DOHH2 (cell line): ENCODE results near the gene RASL12.

ENCODE experiments used
- H3F3A ChIP-seq: fragments of 200-600 bp; sonication (generic), shearing (Covaris generic); 2 replicates; pipeline ENCODE4 v1.6.0; 2016; ENCODE audit warnings: antibody characterized with exemption, mild to moderate bottlenecking; ENCODE audit not compliant: control insufficient read depth, insufficient read depth
- H3K27ac ChIP-seq: fragments of 200-600 bp; sonication (generic); 2 replicates; pipeline ENCODE4 v1.5.1; 2014; ENCODE audit warnings: low read depth, mild to moderate bottlenecking, low read length, moderate library complexity
- H3K27me3 ChIP-seq: fragments of 200-600 bp; sonication (generic); 2 replicates; pipeline ENCODE4 v1.6.1; 2014; ENCODE audit warnings: mild to moderate bottlenecking, low read length, mixed read lengths; ENCODE audit not compliant: control insufficient read depth
- H3K36me3 ChIP-seq: fragments of 200-600 bp; sonication (generic); 2 replicates; pipeline ENCODE4 v1.6.1; 2014; ENCODE audit warnings: mild to moderate bottlenecking, low read length, moderate library complexity, mixed read lengths; ENCODE audit not compliant: control insufficient read depth
- H3K4me1 ChIP-seq: fragments of 200-600 bp; sonication (generic); 2 replicates; pipeline ENCODE4 v1.6.1; 2014; ENCODE audit warnings: mild to moderate bottlenecking, low read length, mixed read lengths; ENCODE audit not compliant: control insufficient read depth
- H3K4me2 ChIP-seq: fragments of 200-600 bp; sonication (generic); 2 replicates; pipeline ENCODE4 v1.6.0; 2014; ENCODE audit warnings: mild to moderate bottlenecking, low read length, moderate library complexity
- H3K4me3 ChIP-seq: fragments of 200-600 bp; sonication (generic); 2 replicates; pipeline ENCODE4 v1.5.1; 2014; ENCODE audit warnings: mild to moderate bottlenecking, low read length, mixed read lengths
- H3K79me2 ChIP-seq: fragments of 200-600 bp; sonication (generic); 2 replicates; pipeline ENCODE4 v1.6.1; 2014; ENCODE audit warnings: mild to moderate bottlenecking, low read length, mixed read lengths; ENCODE audit not compliant: control insufficient read depth
- H3K9me2 ChIP-seq: fragments of 200-600 bp; sonication (generic); replicated peaks from 2 replicates; pipeline ENCODE4 v1.6.1; 2014; ENCODE audit warnings: mild to moderate bottlenecking, low read length, mixed read lengths; ENCODE audit not compliant: control insufficient read depth
- H3K9me3 ChIP-seq: fragments of 200-600 bp; sonication (generic); 2 replicates; pipeline ENCODE4 v1.6.1; 2014; ENCODE audit warnings: antibody characterized with exemption, low read length, mixed read lengths; ENCODE audit not compliant: control insufficient read depth, insufficient read depth
- H4K20me1 ChIP-seq: fragments of 200-600 bp; sonication (generic); 2 replicates; pipeline ENCODE4 v1.6.0; 2014; ENCODE audit warnings: low read depth, mild to moderate bottlenecking, antibody characterized with exemption, low read length, moderate library complexity; ENCODE audit not compliant: control insufficient read depth, insufficient read depth
- CTCF ChIP-seq: fragments of 200-600 bp; sonication (generic); IDR thresholded peaks from one replicate; pipeline ENCODE4 v1.5.1; 2014; ENCODE audit warnings: antibody characterized with exemption, mild to moderate bottlenecking, low read depth, low read length; ENCODE audit not compliant: poor library complexity, severe bottlenecking
- EZH2phosphoT487 ChIP-seq: fragments of 200-600 bp; sonication (generic); IDR thresholded peaks from 2 replicates; pipeline ENCODE4 v1.6.1; 2017; ENCODE audit warnings: borderline replicate concordance, mild to moderate bottlenecking, antibody characterized with exemption, low read length, moderate library complexity, mixed read lengths

Gene RASL12

GRCh38 chr15:65055201-65055870, 12.5 kb downstream of the RASL12 start:
- Histone ChIP-seq H3K27ac (no peak overlapping the region), H3K9me2 (no peaks in the 10 kb centered on the region), H4K20me1 (no peaks in the 10 kb centered on the region), H3K27me3 (no peaks in the 10 kb centered on the region; the same call in 1 of the 2 replicates), H3K4me2 (no peak overlapping the region), H3F3A (no peaks in the 10 kb centered on the region), H3K79me2 (no peaks in the 10 kb centered on the region), H3K36me3 (no peaks in the 10 kb centered on the region), H3K4me1 (peaks cover 3% of the 10 kb centered on the region), H3K4me3 (no peak overlapping the region), H3K9me3 (no peaks in the 10 kb centered on the region)
- TF ChIP-seq EZH2phosphoT487 (no peak), CTCF (no peak)

- Histone ChIP-seq H3K36me3 (no peaks in the 10 kb centered on the region), H3K4me1 (peaks cover 11% of the 10 kb centered on the region), H3K9me2 (no peaks in the 10 kb centered on the region), H3K27ac (no peak overlapping the region), H4K20me1 (no peaks in the 10 kb centered on the region), H3K79me2 (no peaks in the 10 kb centered on the region), H3K4me3 (no peak overlapping the region), H3K27me3 (no peaks in the 10 kb centered on the region; the same call in 1 of the 2 replicates), H3F3A (no peaks in the 10 kb centered on the region), H3K9me3 (no peaks in the 10 kb centered on the region), H3K4me2 (no peak overlapping the region)
- TF ChIP-seq EZH2phosphoT487, result no peak
- peak; percentile 92 for TF ChIP-seq CTCF
Measured at GRCh38 chr15:65054333-65055200, 13.2 kb downstream of the RASL12 start.

GRCh38 chr15:65052956-65053355, 14.8 kb downstream of the RASL12 start:
- TF ChIP-seq CTCF, result no peak
- TF ChIP-seq EZH2phosphoT487, result no peak
- H3K4me3 ChIP-seq, result no peak overlapping the region
- no peaks in the 10 kb centered on the region for H3K27me3 ChIP-seq
- no peaks in the 10 kb centered on the region for H3K9me3 ChIP-seq
- H3K4me1 ChIP-seq, result peaks cover 18% of the 10 kb centered on the region
- no peaks in the 10 kb centered on the region for H3K79me2 ChIP-seq
- no peak overlapping the region for H3K27ac ChIP-seq
- no peaks in the 10 kb centered on the region for H3K36me3 ChIP-seq
- H4K20me1 ChIP-seq, result no peaks in the 10 kb centered on the region
- no peaks in the 10 kb centered on the region for H3F3A ChIP-seq
- H3K9me2 ChIP-seq, result no peaks in the 10 kb centered on the region
- H3K4me2 ChIP-seq, result no peak overlapping the region
